Muscle of arm (tissue), 12 donors: Measurements from ENCODE around the gene EGR2. TPM values are rescaled to one million over a fixed set of nuclear protein-coding genes. Genes with fewer than 3 reads are reported as not detected.
A peak's percentile ranks its signal among the peaks of the same experiment; 100 is the strongest.
"Not testable (repeated sequence)": the region's sequence is repeated elsewhere in the genome, so short reads cannot be mapped to it uniquely, and the experiment has no call there.

Source experiments
- DNase-seq: peaks from one replicate; pipeline ENCODE4 v3.0.0-alpha.2; 2013
- polyA plus RNA-seq, 12 donors: library from polyadenylated mRNA; unstranded; fragments of 120-200 nt; gene quantifications; one replicate each; pipeline ENCODE4 v1.2.1, GENCODE V29; 2013; ENCODE audit not compliant: insufficient read length in 12 of 12

The EGR2 gene
- polyA plus RNA-seq, 12 donors = 1.8 to 15.3 (median 3.7) TPM; not detected in 2

GRCh38 chr10:62796896-62797295 is 19.3 kb downstream of the EGR2 start:
- DNase-seq = no peak

- no peak for DNase-seq
Measured at GRCh38 chr10:62795762-62796161, 20.4 kb downstream of the EGR2 start.

- DNase-seq = no peak
Measured at GRCh38 chr10:62795100-62795499, 21.1 kb downstream of the EGR2 start.

- no peak for DNase-seq
Measured at GRCh38 chr10:62794306-62794705, 21.9 kb downstream of the EGR2 start.

GRCh38 chr10:62792261-62792660 is 23.9 kb downstream of the EGR2 start:
- no peak for DNase-seq

GRCh38 chr10:62790571-62790970 is 25.6 kb downstream of the EGR2 start:
- DNase-seq = no peak

GRCh38 chr10:62790019-62790555 is 26.1 kb downstream of the EGR2 start:
- DNase-seq = no peak

- DNase-seq = no peak
Measured at GRCh38 chr10:62788861-62789467, 27.2 kb downstream of the EGR2 start.

GRCh38 chr10:62788285-62788684 is 27.9 kb downstream of the EGR2 start:
- DNase-seq = not testable (repeated sequence)

GRCh38 chr10:62784537-62784936 is 31.6 kb downstream of the EGR2 start:
- DNase-seq = not testable (repeated sequence)

GRCh38 chr10:62779487-62780248 is 36.5 kb downstream of the EGR2 start:
- DNase-seq = no peak

- DNase-seq = no peak
Measured at GRCh38 chr10:62778125-62778524, 38.0 kb downstream of the EGR2 start.

GRCh38 chr10:62772186-62772974 is 43.8 kb downstream of the EGR2 start:
- peak; percentile 31 for DNase-seq

- no peak for DNase-seq
Measured at GRCh38 chr10:62769574-62770242, 46.5 kb downstream of the EGR2 start.

GRCh38 chr10:62766386-62766785 is 49.8 kb downstream of the EGR2 start:
- DNase-seq = no peak

GRCh38 chr10:62765726-62766125 is 50.4 kb downstream of the EGR2 start:
- no peak for DNase-seq

GRCh38 chr10:62764011-62764410 is 52.2 kb downstream of the EGR2 start:
- no peak for DNase-seq

GRCh38 chr10:62763155-62763554 is 53.0 kb downstream of the EGR2 start:
- DNase-seq = no peak
